Thymus (tissue), 11 donors: ENCODE measurements around the gene TMED3. TPM values are rescaled to one million over a fixed set of nuclear protein-coding genes. Genes with fewer than 3 reads are reported as not detected.

Source experiments
- DNase-seq, 9 donors: peaks; one replicate each; pipeline ENCODE4 v3.0.0-alpha.2; 2013; ENCODE audit warnings: low spot score in 9 of 9, low read depth in 6 of 9, missing footprints in 1 of 9
- H3K27ac ChIP-seq, 2 donors: one replicate each; pipeline ENCODE4 v1.5.1; 2013; ENCODE audit warnings: control low read depth in 1 of 2, low read depth in 1 of 2, low read length in 1 of 2, mild to moderate bottlenecking in 1 of 2, moderate library complexity in 1 of 2
- H3K27me3 ChIP-seq, 2 donors: one replicate each; pipeline ENCODE4 v1.5.1; 2013; ENCODE audit warnings: low read length in 1 of 2; ENCODE audit not compliant: control insufficient read depth in 2 of 2, insufficient read depth in 1 of 2
- H3K36me3 ChIP-seq, 2 donors: one replicate each; pipeline ENCODE4 v1.5.1; 2013; ENCODE audit warnings: low read length in 1 of 2, mild to moderate bottlenecking in 1 of 2, moderate library complexity in 1 of 2; ENCODE audit not compliant: control insufficient read depth in 2 of 2, insufficient read depth in 2 of 2
- H3K4me1 ChIP-seq, 2 donors: one replicate each; pipeline ENCODE4 v1.5.1; 2013; ENCODE audit warnings: low read length in 2 of 2; ENCODE audit not compliant: control insufficient read depth in 2 of 2, insufficient read depth in 2 of 2
- H3K4me3 ChIP-seq, 2 donors: one replicate each; pipeline ENCODE4 v1.5.1; 2013; ENCODE audit warnings: low read length in 2 of 2, control low read depth in 1 of 2, mild to moderate bottlenecking in 1 of 2
- H3K9me3 ChIP-seq, 2 donors: one replicate each; pipeline ENCODE4 v1.5.1; 2013; ENCODE audit warnings: low read length in 1 of 2, mild to moderate bottlenecking in 1 of 2; ENCODE audit not compliant: control insufficient read depth in 2 of 2, insufficient read depth in 1 of 2
- WGBS: extraction: QIAGEN DNeasy Blood & Tissue Kit; methylation state at CpG from one replicate; pipeline ENCODE4 v1.1.7; 2013; 5-methylcytosine and 5-hydroxymethylcytosine counted together
- polyA plus RNA-seq: library from polyadenylated mRNA; stranded (reverse); fragments of 200-250 nt; gene quantifications from one replicate; pipeline ENCODE4 v1.2.3, GENCODE V29; 2013
- total RNA-seq: library from RNA; stranded (reverse); fragments of 120-200 nt; gene quantifications from one replicate; pipeline ENCODE4 v1.2.4, GENCODE V29; 2013
- donor health status: healthy.

Gene TMED3
- total and polyA plus RNA-seq, 2 donors, result 45.3 to 59.0 TPM

DNA sequence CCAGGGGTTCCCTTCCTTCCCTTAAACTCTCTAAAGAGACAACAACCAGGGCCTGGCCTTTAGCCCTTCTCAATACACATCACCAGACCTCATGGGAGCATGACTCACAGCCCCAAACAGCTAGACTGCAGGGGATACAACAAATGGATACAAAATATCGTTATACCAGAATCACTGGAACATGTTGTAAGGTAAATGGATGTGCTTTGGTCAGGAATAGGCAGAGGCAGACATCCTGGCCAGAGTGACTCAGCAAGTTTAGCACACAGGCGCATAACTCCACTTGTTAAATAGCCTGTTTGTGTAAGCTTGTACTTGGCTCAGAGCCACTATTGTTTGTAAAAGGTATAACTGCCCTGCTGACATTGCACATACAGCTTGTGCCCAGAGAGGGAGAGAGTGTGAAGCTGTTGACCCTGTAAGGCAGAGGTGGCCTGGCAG lies 18.3 kb downstream of the TMED3 start:
- no peaks in the 10 kb centered on the region for H3K4me1 ChIP-seq
- 84% methylated on average over 2 of the region's 2 CpGs for WGBS
- peaks cover 0 to 9% of the 10 kb centered on the region in 2 donors for H3K36me3 ChIP-seq
- H3K4me3 ChIP-seq, result no peak overlapping the region
- no peak overlapping the region for H3K27ac ChIP-seq
- no peaks in the 10 kb centered on the region for H3K9me3 ChIP-seq
- no peaks in the 10 kb centered on the region for H3K27me3 ChIP-seq
- no peak for DNase-seq

DNA sequence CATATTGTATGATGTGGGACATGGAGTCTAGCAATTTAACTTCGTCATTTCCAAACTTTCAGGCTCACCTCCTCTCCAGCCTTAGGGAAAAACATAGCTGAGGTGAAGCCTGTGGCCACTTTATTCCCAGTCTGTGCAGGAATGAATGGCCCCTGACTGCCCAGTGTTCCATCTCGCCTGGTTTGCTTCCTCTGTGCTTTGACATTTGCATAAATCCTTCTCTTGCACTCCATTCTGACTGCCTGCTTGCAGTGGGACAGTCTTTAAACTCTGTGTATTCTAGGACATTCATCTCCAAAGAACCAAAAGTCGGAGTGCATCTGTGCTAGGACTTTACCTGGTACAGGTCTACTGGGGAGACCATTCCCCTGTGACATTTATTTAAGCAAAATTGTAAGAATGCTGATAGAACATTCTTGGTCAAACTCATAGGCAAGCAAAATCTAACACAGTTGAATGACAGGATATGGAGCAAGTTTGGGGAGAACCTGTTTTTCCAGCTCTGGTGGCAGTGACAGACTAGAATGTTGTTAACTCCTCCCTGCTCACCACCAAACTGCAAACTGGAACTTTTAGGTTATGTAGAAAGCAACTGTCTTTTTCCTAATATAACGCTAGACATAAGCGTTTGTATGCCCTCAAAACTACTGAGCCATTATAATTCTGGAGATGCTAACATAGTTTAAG lies 22.1 kb downstream of the TMED3 start:
- H3K27me3 ChIP-seq, result no peaks in the 10 kb centered on the region
- no peak overlapping the region for H3K27ac ChIP-seq
- no peak for DNase-seq
- peaks cover 0 to 5% of the 10 kb centered on the region in 2 donors for H3K36me3 ChIP-seq
- no peak overlapping the region for H3K4me3 ChIP-seq
- 89% methylated on average over 5 of the region's 5 CpGs for WGBS
- no peaks in the 10 kb centered on the region for H3K4me1 ChIP-seq
- no peaks in the 10 kb centered on the region for H3K9me3 ChIP-seq

DNA sequence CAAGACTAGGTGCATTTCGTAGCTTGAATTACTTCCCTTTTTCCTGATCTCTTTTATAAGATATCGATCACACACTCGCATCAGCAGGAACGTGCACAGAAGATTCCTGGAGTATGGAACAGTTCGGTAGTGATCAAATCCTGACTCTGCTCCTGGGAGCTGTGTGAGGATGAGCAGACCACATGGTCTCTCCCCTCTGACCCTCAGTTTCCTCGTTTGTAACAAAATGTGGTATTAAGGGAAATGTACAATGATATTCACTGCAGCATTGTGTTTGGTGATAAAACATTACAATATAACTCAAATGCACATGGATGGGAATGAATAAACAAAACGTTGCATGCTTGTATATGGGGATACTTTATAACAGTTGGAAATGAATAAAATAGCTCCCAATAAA lies 26.7 kb downstream of the TMED3 start:
- Histone ChIP-seq H3K4me1 (no peaks in the 10 kb centered on the region), H3K27ac (no peak overlapping the region), H3K36me3 (no peaks in the 10 kb centered on the region), H3K9me3 (no peaks in the 10 kb centered on the region), H3K27me3 (no peaks in the 10 kb centered on the region), H3K4me3 (no peak overlapping the region)
- WGBS, result 87% methylated on average over 7 of the region's 7 CpGs
- DNase-seq, result no peak

DNA sequence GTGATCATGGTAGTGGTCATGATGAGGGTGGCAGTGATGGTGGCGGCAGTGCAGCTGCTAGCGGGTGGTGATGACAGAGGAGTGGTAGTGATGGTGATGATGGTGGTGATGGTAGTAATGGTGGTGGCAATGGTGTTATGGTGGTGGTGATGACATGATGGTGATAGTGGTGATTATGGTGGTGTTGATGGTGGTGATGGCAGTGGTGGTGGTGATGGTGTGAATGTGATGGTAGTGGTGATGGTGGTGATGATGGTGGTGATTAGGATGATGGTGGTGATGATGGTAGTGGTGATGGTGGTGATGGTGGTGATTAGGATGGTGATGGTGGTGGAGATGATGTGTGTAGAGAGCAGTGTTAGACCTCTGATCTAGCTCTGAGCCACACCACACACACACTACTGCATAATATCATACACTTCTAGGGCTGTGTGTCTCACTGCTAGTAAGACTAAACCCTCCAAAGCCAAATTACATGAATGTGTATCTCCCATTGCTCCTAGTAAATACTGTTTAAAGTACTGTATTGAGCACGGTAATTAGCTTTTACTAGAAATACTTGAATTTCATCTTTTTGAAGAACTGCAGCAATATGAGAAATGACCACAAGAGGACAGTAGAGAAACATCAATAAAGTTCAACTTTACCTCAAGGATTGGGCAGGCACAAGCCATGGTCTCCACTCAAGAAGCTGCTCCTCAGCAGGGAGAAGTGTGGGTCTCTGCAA lies 28.8 kb downstream of the TMED3 start:
- Histone ChIP-seq H3K9me3 (no peaks in the 10 kb centered on the region), H3K4me1 (no peaks in the 10 kb centered on the region), H3K4me3 (no peak overlapping the region), H3K36me3 (no peaks in the 10 kb centered on the region), H3K27me3 (no peaks in the 10 kb centered on the region), H3K27ac (no peak overlapping the region)
- 90% methylated on average over 3 of the region's 3 CpGs for WGBS
- DNase-seq, result peak in 4 of 9 donors; percentile 3 to 46 (median 15)

DNA sequence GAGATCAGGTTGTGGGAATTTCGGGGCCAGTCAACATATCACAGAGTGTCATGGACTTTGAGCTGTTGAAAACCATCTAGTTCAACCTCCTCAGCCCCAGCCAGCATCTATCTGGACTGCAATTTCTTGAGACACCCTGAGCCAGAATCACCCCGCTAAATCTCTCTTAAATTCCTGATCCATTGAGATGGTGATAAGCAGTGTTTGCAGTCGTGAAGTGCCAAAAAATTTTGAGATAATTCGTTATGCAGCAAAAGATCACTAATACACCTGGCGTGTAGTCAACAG lies 29.3 kb downstream of the TMED3 start:
- 88% methylated on average over 5 of the region's 5 CpGs for WGBS
- H3K27ac ChIP-seq, result no peak overlapping the region
- no peaks in the 10 kb centered on the region for H3K36me3 ChIP-seq
- no peaks in the 10 kb centered on the region for H3K27me3 ChIP-seq
- DNase-seq, result no peak
- no peaks in the 10 kb centered on the region for H3K9me3 ChIP-seq
- no peaks in the 10 kb centered on the region for H3K4me1 ChIP-seq
- no peak overlapping the region for H3K4me3 ChIP-seq

DNA sequence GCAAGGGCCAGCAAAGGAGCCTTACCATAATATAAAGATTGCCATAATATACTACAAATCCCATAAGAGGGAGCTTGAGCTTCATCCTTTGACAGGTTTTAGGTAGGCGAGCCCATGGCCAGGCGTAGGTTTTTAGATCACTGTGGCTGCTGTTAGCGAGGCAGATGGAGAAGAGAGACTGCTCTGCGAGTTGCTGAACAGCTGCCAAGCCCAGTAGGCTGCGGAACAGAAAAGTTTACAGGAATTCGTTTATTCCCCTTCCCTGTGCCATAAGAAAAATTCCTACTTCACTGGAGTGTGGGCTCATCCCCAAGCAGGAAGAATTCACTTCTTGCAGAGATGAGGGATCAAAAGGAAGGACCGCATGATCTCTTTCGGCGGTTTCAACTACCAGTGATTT lies 30.5 kb downstream of the TMED3 start:
- Histone ChIP-seq H3K9me3 (no peaks in the 10 kb centered on the region), H3K4me3 (no peak overlapping the region), H3K27me3 (no peaks in the 10 kb centered on the region), H3K4me1 (no peaks in the 10 kb centered on the region), H3K27ac (no peak overlapping the region), H3K36me3 (no peaks in the 10 kb centered on the region)
- WGBS, result 95% methylated on average over 9 of the region's 9 CpGs
- no peak for DNase-seq

DNA sequence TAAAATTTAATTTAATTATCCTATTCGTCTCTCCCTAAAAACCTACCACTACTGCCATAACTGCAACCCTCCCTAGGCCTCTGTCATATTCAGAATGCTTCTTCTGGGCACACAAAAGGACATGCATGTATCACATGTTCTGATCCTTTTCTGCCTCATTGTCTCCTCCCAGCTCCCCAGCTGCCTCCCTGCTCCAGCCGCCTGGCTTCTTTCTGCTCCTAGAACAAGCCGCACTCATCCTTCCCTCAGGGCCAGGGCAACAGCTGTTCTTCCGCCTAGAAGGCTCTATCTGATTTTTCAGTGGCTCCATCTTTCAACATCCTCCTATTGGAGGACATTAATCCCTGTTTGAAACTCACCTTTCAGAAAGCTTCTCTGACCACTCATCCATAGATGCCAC lies 38.6 kb downstream of the TMED3 start:
- H3K36me3 ChIP-seq, result no peaks in the 10 kb centered on the region
- 96% methylated on average over 4 of the region's 4 CpGs for WGBS
- no peak overlapping the region for H3K4me3 ChIP-seq
- no peaks in the 10 kb centered on the region for H3K9me3 ChIP-seq
- no peaks in the 10 kb centered on the region for H3K27me3 ChIP-seq
- DNase-seq, result no peak
- no peak overlapping the region for H3K27ac ChIP-seq
- H3K4me1 ChIP-seq, result no peaks in the 10 kb centered on the region

DNA sequence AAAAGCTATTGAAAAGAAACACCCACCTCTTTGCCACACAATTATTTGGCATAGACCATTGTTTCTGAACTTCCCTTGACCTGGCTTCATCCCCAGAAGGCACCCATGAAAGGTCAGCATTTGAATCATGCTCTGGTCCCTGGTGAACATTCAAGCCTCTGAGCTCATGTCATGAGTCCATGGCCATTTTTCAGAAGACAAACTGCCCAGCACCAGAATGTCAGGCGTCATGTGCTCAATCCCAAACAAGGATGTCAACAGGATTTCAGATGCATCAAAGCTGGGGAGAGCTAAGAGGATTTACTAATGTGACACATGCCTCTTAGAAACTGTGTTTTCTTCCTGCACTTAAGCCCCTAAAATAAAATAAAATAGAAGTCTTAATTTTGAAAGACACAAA lies 41.3 kb downstream of the TMED3 start:
- H3K27ac ChIP-seq, result no peak overlapping the region
- no peak overlapping the region for H3K4me3 ChIP-seq
- WGBS, result 97% methylated on average over 1 of the region's 1 CpG
- no peaks in the 10 kb centered on the region for H3K36me3 ChIP-seq
- no peaks in the 10 kb centered on the region for H3K4me1 ChIP-seq
- no peak for DNase-seq
- no peaks in the 10 kb centered on the region for H3K27me3 ChIP-seq
- H3K9me3 ChIP-seq, result no peaks in the 10 kb centered on the region

DNA sequence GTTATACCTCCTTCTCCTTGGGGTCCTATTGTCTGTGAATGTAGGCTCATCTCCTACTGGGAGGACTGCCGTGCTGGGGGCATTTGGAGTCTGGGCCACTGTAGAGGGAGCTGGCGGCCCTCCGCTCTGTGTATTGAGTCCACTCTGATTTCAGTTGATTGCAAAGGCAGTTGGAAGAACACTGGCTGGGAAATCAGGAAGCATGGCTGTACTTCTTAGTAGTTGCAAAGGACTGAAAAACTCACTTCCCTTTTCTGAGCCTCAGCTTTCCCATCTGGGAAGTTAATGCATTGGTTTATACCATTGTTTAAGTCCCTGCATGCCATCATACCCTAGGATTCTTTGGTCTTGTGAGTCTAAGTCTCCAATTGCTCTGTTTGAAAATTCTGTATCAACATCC lies 46.7 kb downstream of the TMED3 start:
- 99% methylated on average over 3 of the region's 3 CpGs for WGBS
- H3K4me1 ChIP-seq, result no peaks in the 10 kb centered on the region

More for the DNA sequence above, 46.7 kb downstream of the TMED3 start:
- Histone ChIP-seq H3K27ac (no peak overlapping the region), H3K9me3 (no peaks in the 10 kb centered on the region), H3K27me3 (no peaks in the 10 kb centered on the region), H3K36me3 (no peaks in the 10 kb centered on the region), H3K4me3 (no peak overlapping the region)
- DNase-seq, result no peak
